Measurements from ENCODE around the gene KRTCAP3.

GRCh38 chr2:27421660-27422250 is 20.4 kb upstream of the KRTCAP3 start:
- TF ChIP-seq, protein P1, sequence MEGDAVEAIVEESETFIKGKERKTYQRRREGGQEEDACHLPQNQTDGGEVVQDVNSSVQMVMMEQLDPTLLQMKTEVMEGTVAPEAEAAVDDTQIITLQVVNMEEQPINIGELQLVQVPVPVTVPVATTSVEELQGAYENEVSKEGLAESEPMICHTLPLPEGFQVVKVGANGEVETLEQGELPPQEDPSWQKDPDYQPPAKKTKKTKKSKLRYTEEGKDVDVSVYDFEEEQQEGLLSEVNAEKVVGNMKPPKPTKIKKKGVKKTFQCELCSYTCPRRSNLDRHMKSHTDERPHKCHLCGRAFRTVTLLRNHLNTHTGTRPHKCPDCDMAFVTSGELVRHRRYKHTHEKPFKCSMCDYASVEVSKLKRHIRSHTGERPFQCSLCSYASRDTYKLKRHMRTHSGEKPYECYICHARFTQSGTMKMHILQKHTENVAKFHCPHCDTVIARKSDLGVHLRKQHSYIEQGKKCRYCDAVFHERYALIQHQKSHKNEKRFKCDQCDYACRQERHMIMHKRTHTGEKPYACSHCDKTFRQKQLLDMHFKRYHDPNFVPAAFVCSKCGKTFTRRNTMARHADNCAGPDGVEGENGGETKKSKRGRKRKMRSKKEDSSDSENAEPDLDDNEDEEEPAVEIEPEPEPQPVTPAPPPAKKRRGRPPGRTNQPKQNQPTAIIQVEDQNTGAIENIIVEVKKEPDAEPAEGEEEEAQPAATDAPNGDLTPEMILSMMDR (IDR thresholded peaks at IDR 0.05; ENCODE audit: insufficient read depth, low read depth, low read length): no peak
- no peak for TF ChIP-seq EZH2 (IDR thresholded peaks at IDR 0.05; ENCODE audit: insufficient read depth, low read length)
